Epithelial cell of proximal tubule (primary cell): ENCODE results near the gene STX11. TPM values are rescaled to one million over a fixed set of nuclear protein-coding genes. Genes with fewer than 3 reads are reported as not detected.

Source experiments
- DNase-seq: peaks from one replicate; pipeline ENCODE4 v3.0.0-alpha.2; 2011; ENCODE audit warnings: low read depth
- H3K4me3 ChIP-seq: 2 replicates; pipeline ENCODE4 v1.5.1; 2011; ENCODE audit warnings: low read depth, mild to moderate bottlenecking, low read length
- CTCF ChIP-seq: conservative IDR thresholded peaks from 2 replicates; pipeline ENCODE4 v1.5.1; 2012; ENCODE audit warnings: low read depth, mild to moderate bottlenecking, low read length
- total RNA-seq: library from RNA; depleted of rRNA; stranded (reverse); fragments of >200 nt; gene quantifications from 2 replicates; pipeline ENCODE4 v1.2.3, GENCODE V29; 2015

STX11 gene
- 0.22 and 0.52 TPM in 2 replicates for total RNA-seq

GRCh38 chr6:144149894-144150709 is at the start of gene STX11:
STX11 (plus strand) TSS chr6:144150517; CDS start chr6:144186628, 36,111 bp downstream.
- DNase-seq = no peak
- peak within 1 kb of the TSS; percentile 62 for H3K4me3 ChIP-seq
- TF ChIP-seq CTCF = no peak

- H3K4me3 ChIP-seq = no peak overlapping the region
- no peak for TF ChIP-seq CTCF
- no peak for DNase-seq
Observed at GRCh38 chr6:144103026-144103563, 47.2 kb upstream of the STX11 start.

DNA sequence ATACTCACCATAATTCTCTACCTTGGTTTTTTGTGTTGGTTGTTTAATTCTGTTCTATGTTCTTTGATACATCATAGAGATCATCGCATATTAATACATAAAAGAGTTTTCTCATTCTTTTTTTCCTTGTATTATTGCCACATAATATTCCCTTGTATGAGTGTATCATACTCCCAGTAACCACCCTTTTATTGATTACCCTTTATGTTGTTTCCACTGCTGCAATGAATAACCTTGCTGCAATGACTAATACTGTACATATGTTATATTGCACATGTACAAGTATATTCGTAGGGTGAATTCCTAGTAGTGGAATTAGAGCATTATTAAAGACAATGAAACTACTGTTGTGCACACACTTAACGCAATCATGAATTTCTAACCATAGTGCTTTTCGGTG is 45.8 kb upstream of the STX11 start:
- H3K4me3 ChIP-seq = no peak overlapping the region
- no peak for TF ChIP-seq CTCF
- DNase-seq = no peak

GRCh38 chr6:144104898-144105487 is 45.3 kb upstream of the STX11 start:
- peak; percentile 70 for TF ChIP-seq CTCF
- DNase-seq = peak; percentile 30
- H3K4me3 ChIP-seq = no peak overlapping the region

DNA sequence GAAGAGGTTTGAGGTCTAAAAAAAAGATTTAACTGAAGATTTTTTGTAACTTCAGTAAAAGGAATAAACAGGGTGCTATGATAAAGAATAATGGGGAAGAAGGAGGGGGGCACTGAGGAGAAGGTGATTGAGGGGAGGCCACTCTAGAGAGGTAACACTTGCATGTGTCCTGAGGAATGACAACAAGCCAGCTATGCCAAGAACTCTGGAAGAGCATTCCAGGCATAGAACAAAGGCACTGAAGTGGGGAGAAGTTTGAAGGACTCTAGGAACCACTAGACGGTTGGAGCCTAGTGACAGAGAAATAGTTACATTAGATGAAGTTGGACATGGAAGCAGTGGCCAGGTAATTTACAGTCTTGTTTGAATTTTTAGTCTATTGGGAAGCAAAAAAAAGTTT is 44.1 kb upstream of the STX11 start:
- no peak overlapping the region for H3K4me3 ChIP-seq
- TF ChIP-seq CTCF = no peak
- DNase-seq = peak; percentile 41

DNA sequence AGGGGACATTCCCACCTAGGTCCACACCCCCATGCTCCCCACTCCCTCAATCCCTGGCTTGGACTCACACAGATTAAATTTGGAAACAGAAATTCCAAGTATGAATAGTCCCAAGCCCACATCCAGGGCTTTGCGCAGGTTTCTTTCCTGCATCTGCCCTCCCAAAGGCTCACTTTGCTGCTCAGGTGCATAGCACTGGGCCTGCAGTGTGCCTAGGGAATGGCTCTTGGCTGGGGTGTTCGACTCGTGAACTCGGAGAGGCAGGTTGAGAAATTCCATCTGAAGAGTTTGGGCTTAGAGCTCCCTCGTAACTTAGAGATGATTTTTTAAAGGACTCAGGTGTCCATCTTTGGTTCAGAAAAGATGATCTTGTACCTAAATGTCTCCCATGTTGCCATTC is 40.1 kb upstream of the STX11 start:
- no peak overlapping the region for H3K4me3 ChIP-seq
- no peak for DNase-seq
- no peak for TF ChIP-seq CTCF

- no peak for DNase-seq
- no peak for TF ChIP-seq CTCF
- no peak overlapping the region for H3K4me3 ChIP-seq
Observed at GRCh38 chr6:144113366-144113765, 37.0 kb upstream of the STX11 start.
